ENCODE results near the gene PRIMA1. TPM values are rescaled to one million over a fixed set of nuclear protein-coding genes. Genes with fewer than 3 reads are reported as not detected.

The PRIMA1 gene
- total RNA-seq, 1 donor from 2014 or later, result 4.0 TPM

- H3K36me3 Mint-ChIP-seq (ENCODE audit: insufficient read depth), result no peaks in the 10 kb centered on the region
- no peak overlapping the region for H3K4me3 Mint-ChIP-seq (ENCODE audit: low read depth)
- peaks cover 4% of the 10 kb centered on the region for H3K4me1 Mint-ChIP-seq (ENCODE audit: low read depth)
- no peaks in the 10 kb centered on the region for H3K9me3 Mint-ChIP-seq (ENCODE audit: low read depth)
- TF ChIP-seq, protein P1, sequence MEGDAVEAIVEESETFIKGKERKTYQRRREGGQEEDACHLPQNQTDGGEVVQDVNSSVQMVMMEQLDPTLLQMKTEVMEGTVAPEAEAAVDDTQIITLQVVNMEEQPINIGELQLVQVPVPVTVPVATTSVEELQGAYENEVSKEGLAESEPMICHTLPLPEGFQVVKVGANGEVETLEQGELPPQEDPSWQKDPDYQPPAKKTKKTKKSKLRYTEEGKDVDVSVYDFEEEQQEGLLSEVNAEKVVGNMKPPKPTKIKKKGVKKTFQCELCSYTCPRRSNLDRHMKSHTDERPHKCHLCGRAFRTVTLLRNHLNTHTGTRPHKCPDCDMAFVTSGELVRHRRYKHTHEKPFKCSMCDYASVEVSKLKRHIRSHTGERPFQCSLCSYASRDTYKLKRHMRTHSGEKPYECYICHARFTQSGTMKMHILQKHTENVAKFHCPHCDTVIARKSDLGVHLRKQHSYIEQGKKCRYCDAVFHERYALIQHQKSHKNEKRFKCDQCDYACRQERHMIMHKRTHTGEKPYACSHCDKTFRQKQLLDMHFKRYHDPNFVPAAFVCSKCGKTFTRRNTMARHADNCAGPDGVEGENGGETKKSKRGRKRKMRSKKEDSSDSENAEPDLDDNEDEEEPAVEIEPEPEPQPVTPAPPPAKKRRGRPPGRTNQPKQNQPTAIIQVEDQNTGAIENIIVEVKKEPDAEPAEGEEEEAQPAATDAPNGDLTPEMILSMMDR (IDR thresholded peaks at IDR 0.05; ENCODE audit: unreplicated experiment), result no peak
- H3K27ac Mint-ChIP-seq, result no peak overlapping the region
- H3K27me3 Mint-ChIP-seq, result peaks cover 5% of the 10 kb centered on the region
- no peak for DNase-seq (ENCODE audit: low spot score, unreplicated experiment)
Observed at GRCh38 chr14:93829839-93830481, 41.7 kb upstream of the PRIMA1 start.

DNA sequence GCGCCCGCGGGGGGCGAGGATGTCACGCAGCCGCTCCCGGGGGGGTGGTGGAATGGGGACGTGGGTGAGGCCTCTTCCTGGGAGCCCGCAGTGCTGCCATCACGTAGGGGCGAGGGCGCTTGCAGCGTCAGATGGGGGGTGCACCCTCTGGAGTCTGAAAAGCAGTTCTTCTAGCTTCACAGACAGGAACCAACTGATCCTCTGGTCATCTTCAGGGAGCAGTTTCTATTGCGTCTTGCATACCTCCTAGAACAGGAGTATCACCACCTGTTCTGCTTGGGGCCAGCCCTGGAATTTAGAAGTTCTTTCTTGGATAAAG lies 36.9 kb upstream of the PRIMA1 start:
- Mint-ChIP-seq H3K4me3 (ENCODE audit: low read depth) (no peak overlapping the region), H3K27me3 (peaks cover 2% of the 10 kb centered on the region), H3K36me3 (ENCODE audit: insufficient read depth) (no peaks in the 10 kb centered on the region), H3K4me1 (ENCODE audit: low read depth) (peaks cover 4% of the 10 kb centered on the region), H3K9me3 (ENCODE audit: low read depth) (no peaks in the 10 kb centered on the region), H3K27ac (no peak overlapping the region)
- TF ChIP-seq, protein P1 (IDR thresholded peaks at IDR 0.05; ENCODE audit: unreplicated experiment), result no peak
- DNase-seq (ENCODE audit: low spot score, unreplicated experiment), result no peak

DNA sequence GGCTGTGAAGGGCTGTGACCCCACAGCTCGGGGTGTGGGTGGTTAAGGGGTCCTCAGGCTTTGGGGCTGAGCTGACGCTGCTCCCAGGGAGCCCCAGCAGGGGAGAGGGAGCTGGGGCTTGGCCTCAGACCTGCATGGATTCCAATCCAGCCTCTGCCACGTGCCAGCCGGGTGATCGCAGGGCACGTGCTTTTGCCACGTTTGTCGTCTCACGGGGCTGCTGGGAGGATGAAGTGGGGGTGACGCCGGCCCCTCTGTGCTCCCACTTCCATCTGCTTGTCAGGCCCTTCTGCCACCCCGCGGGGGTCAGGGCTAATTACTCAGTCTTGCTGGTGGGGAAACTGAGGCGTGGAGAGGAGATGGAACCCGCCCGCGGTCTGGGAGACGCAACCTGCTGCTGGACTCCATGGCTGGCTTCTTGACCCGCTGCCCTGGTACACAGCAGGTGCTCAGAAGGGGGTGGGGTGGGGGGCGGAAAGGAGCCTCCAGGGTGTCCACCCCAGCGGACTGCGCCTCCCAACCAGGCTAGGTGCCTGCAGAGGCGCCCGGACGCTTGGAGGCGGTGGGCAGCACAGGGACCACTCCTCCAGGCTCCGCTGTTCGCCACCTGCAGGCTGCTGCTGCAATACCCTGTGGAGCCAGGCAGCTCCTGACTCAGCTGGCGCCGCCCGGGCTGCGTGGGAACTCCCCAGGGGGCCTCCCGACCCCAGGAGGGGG lies 36.4 kb upstream of the PRIMA1 start:
- H3K36me3 Mint-ChIP-seq (ENCODE audit: insufficient read depth), result no peaks in the 10 kb centered on the region
- no peak for DNase-seq (ENCODE audit: low spot score, unreplicated experiment)
- H3K4me1 Mint-ChIP-seq (ENCODE audit: low read depth), result peaks cover 4% of the 10 kb centered on the region
- peaks cover 2% of the 10 kb centered on the region for H3K27me3 Mint-ChIP-seq
- H3K27ac Mint-ChIP-seq, result no peak overlapping the region
- no peaks in the 10 kb centered on the region for H3K9me3 Mint-ChIP-seq (ENCODE audit: low read depth)
- TF ChIP-seq, protein P1 (IDR thresholded peaks at IDR 0.05; ENCODE audit: unreplicated experiment), result peak; percentile 34
- no peak overlapping the region for H3K4me3 Mint-ChIP-seq (ENCODE audit: low read depth)

DNA sequence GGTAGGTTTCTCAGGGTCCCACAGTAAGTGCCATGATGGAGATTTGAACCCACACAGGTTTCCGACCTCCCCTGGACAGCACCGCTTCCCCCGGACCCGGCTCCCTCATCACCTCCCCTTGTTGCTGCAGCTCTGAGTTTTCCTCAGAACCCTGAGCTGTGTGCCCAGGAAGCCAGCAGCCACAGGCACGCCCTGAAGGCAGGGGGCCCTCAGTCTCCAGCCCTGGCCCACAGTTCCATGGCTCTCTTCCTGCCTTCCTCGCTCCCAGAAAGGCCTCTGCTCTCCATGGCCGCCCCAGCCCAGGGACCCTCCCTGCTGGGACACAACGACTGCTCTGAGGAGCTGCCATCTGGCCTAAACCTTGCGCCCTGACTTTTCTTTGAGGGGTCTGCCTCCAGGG lies 35.8 kb upstream of the PRIMA1 start:
- Mint-ChIP-seq H3K36me3 (ENCODE audit: insufficient read depth) (no peaks in the 10 kb centered on the region), H3K4me1 (ENCODE audit: low read depth) (peaks cover 4% of the 10 kb centered on the region), H3K9me3 (ENCODE audit: low read depth) (no peaks in the 10 kb centered on the region), H3K4me3 (ENCODE audit: low read depth) (no peak overlapping the region), H3K27me3 (peaks cover 2% of the 10 kb centered on the region), H3K27ac (no peak overlapping the region)
- DNase-seq (ENCODE audit: low spot score, unreplicated experiment), result no peak
- TF ChIP-seq, protein P1 (IDR thresholded peaks at IDR 0.05; ENCODE audit: unreplicated experiment), result no peak

- Mint-ChIP-seq H3K27me3 (peaks cover 7% of the 10 kb centered on the region), H3K36me3 (ENCODE audit: insufficient read depth) (no peaks in the 10 kb centered on the region), H3K4me3 (ENCODE audit: low read depth) (no peak overlapping the region), H3K27ac (peak overlapping the region; percentile 32), H3K9me3 (ENCODE audit: low read depth) (no peaks in the 10 kb centered on the region), H3K4me1 (ENCODE audit: low read depth) (no peaks in the 10 kb centered on the region)
- TF ChIP-seq, protein P1 (IDR thresholded peaks at IDR 0.05; ENCODE audit: unreplicated experiment), result no peak
- DNase-seq (ENCODE audit: low spot score, unreplicated experiment), result no peak
Observed at GRCh38 chr14:93821051-93821450, 32.8 kb upstream of the PRIMA1 start.

Measured in progenitor cell of endocrine pancreas (in vitro differentiated cells).